Hypothalamus (tissue), 51 donors: ENCODE measurements around the gene MAPK11.
A peak's percentile ranks its signal among the peaks of the same experiment; 100 is the strongest.

Experiments used
- DNase-seq, 51 donors: peaks; one replicate each; lab custom pipeline; 2025; lab: John Stamatoyannopoulos, UW

Gene MAPK11

DNA sequence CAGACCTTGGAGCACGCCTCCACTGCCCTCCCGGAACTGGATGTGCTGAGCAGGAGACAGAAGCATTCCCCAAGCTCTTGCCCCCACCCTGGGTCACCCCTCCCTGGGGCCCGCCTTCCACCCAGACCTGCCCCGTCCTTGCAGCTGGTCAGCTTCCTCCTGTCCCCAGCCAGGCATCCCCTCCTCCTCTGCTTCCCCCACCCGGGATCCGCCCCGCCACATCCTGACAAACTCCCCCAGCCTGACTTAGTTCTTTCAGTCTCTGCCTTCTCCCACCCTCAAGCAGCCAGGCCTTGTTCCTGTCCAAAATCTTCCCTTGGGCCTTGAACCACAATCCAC is 38.4 kb upstream of the MAPK11 start:
- DNase-seq, result peak in 36 of 51 donors; percentile 10 to 72 (median 47)

GRCh38 chr22:50307890-50308596 is 37.9 kb upstream of the MAPK11 start:
- DNase-seq, result peak in 1 of 51 donors; percentile 34

DNA sequence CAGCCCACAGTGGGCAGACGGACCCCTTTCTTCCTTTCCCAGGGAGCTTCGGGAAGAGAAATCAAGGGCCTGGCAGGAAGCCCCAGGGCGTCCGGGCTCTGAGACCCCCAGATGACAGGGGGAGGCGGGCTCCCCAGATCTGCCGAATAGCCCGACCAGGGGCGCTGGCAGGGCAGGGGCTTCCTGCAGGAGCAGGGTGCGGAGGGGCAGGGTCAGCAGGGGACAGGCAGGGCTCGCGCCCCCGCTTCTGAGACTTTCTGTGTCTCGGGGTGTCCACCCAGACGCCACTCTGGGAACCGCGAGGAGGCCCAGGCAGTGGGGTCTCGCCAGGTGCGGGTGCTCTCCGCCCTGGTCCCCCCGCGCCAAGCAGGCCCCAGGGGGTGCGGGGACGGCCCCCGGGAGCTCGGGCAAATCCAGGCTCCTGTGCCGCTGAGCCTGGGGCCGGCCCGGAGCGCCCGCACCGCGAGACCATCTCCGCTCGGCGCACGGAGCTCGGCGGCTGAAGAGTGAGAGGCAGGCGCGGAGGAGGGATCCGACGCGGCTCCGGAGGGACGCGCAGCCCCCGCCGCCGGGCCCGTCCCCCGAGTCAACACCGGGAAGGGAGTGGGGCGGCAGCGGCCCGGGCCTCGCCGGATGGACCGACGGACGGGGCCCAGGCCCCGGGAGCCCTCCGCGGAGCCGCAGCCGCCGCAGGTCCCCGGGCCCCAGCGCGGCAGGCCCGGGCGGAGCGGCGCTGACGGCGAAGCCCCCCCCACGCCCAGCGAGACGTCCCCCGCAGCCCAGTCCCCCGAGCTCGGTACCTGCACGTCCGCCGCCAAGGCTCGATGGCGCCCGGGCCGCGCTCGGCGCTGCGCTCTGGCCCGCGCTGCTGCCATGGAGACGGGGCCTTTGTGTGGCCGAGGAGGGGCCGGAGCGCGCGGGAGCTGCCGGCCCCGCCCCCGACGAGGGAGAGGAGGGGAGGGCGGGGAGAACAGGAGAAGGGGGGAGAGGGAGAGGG is 36.9 kb upstream of the MAPK11 start, which contains the start of gene PLXNB2:
TSS of gene PLXNB2 (minus strand) at position 894 of the 997 bp plus-strand sequence. CDS start 17,062 bp downstream, outside the sequence.
- peak in 47 of 51 donors; percentile 12 to 85 (median 64) for DNase-seq

DNA sequence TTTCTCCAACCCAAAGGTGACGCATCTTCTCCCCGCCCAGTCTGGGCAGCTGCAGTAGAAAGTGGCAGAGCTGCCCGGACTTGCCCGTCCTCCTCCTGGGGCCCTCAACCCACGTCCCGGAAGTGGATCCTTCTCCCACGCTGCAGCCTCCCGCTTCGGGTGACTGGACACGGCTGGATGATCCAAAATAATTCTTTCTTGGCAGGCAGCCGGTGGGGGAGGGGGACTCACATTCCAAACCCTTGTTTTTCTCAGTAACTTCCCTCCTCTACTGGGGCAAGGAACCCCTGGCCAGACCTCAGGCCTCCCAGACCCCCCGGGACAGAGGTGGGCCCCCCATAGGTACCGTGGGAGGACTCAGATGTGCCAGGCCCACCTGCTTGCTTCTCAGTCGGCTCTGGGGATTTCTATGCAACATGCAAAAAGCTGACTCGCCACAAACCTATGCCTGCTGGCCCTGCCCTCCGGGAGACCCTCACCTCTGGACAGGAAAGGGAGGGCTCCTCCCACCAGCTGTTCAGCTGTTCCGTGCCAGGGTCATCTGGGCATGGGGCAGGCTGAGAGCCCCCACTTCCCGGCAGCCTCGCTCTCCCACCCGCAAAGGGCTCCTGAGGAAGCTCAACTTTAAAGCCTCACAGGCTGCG is 35.9 kb upstream of the MAPK11 start:
- DNase-seq, result peak in 39 of 51 donors; percentile 15 to 83 (median 53)

GRCh38 chr22:50305393-50305922 is 35.3 kb upstream of the MAPK11 start:
- no peak for DNase-seq

DNA sequence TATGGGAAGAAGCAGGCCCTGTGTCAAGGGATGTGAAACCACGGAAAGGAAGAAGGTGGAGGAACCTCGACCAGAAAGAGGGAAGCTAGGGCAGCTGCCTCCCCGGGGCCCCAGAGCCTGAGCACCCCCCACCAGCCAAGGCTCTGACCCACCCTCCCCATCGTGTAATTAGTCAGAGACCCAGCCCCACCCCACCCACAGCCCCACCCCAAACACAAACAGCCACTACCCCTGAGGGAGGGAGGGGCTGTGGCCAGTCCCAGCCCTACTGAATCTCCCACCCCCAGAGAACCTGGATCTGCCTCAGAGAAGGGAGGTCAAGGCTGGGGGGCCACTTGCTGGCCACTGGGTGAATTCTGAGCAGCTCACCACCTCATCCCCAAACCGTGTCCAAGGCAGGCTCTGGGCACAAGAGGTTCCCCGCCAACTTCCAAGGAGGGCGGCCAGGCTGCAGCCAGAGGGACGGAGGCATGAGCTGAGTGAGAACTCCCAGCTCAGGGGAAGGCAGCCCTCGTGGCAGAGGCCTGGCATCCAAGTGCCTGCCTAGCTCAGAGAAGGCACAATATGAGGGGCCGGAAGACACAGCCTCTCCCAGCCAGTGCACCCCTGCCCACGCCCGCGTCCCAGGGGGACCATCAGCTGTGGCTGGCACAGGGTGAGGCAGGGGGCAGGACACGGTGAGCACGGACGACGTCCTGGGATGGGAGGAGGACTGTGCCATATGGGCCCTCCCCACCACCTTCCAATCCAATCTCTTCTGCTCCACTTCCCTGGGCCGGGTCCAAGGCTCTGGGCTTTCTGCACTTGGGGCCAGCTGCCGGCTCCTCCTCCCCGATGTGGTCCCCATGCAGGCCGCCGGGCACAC is 34.6 kb upstream of the MAPK11 start:
- DNase-seq, result peak in 31 of 51 donors; percentile 18 to 81 (median 58)

- peak in 20 of 51 donors; percentile 21 to 60 (median 48) for DNase-seq
Observed at GRCh38 chr22:50303848-50304527, 33.8 kb upstream of the MAPK11 start.

DNA sequence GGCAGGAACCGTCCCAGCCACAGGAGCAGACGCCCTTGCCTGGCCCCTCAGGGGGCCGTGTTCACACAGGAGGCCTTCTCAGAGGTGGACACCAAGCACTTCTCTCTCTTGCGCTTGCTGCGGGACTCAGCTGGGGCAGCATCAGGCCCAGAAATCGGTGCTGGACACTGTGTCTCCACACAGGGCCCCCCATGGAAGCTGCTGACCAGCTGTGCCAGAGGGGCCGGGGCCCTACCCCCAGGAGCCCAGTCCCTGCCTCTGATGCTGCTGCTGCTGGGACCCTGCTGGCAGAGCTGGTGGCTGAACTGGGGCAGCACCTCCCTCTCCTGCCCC is 33.3 kb upstream of the MAPK11 start:
- peak in 10 of 51 donors; percentile 14 to 63 (median 32) for DNase-seq

DNA sequence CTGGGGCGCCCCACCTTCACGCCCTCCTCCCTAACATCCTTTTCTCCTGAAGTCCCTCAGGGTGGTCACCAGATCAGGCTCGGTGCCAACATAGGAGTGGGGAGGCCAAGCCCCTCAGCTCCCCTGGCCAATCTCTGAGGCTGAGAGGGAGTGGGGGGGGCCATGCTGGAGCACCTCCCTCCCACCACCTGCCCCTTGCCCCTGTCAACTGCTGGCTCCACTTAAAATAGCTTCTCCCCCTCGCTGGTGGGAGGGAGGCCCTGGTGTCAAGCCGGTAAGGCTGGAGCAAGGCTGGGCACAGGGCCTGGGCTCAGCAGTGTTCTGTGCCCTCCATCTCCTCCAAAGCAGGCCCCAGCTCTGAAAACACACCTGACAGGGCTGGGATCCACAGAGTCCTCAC is 32.4 kb upstream of the MAPK11 start:
- DNase-seq, result no peak

DNA sequence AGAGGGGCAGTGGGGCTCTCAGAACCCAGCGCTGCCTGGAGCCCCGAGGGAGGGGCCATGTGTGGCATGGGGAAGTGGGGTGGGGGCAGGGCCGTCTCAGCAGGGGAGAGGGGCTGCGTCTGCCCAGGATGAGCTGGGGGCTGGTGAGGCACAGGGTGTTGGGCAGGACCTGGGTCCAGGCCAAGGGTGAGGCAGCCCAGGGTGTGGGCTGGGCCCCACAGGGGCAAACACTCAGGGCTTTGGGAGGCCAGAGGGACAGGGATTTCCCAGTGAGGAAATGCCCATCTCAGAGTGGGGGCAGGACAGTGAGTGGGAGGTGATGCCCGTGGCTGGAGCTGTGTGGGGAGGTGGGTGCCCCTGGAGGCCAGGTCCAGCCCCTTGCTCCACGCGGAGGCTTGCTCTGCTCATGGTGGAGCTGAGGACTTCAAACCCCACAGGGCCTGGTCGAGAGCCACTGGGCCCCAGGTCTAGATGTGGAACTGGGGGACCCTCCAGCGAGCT is 31.9 kb upstream of the MAPK11 start:
- peak in 1 of 51 donors; percentile 30 for DNase-seq

DNA sequence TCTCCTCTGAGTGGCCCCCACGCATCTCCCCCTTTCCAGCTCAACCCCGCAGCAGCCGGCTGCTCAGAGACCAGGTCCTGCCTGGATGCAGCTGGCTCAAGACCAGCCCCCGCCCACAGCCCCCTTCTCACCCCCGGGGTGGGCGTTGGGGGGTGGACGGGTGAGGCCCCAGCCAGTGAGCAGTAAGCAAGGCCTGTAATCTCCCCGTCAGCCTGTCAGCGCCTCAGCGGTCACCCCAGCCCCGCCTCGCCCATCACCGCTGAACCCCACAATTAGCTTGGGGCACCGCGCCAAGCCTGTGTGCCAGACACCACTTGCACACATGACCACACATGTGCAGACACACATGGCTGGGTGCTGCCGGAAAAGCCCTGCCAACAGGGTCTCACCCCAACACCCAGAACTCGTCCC is 31.4 kb upstream of the MAPK11 start:
- peak in 1 of 51 donors; percentile 13 for DNase-seq

GRCh38 chr22:50300620-50301257 is 30.6 kb upstream of the MAPK11 start:
- DNase-seq, result no peak

DNA sequence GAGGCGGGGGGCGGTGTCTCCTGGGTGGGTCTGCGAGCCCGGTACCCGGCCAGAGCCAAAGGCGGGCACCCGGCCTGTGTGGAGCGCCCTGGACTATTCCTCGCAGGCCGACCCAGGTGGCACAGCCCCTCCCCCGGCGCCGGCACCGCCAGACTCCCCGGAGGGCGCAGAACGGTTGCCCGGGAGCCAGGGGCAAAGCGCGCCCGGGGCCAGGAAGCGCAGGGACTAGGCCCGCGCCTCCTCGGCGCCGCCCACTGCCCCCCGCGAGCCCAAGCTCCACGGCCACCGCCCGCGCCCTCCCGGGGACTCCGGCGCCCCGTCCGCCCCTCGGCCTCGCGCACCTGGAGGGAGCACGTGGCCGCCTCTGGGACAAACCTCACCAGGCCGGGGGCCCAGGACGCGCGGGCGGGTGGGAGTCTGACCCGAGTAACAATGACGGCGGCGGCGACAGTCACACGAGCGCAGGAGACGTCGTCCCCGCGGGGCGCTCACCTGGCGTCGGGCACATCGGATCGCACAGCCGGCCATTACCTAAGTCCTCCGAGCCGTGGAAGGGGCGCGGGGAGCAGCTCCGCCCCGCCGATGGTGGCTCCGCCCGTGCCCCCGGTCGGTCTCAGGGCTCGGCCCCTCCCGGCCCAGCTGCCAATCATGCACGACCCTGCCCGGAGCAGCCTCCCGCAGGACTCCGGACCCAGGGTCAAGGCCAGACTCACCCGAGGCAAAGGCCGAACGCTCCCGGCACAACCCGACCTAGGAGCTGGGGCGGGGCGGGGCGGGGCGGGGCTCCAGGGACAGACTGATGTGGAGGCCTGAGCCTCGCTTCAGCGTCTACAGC is 29.8 kb upstream of the MAPK11 start:
- peak in 2 of 51 donors; percentile 5 to 16 for DNase-seq

DNA sequence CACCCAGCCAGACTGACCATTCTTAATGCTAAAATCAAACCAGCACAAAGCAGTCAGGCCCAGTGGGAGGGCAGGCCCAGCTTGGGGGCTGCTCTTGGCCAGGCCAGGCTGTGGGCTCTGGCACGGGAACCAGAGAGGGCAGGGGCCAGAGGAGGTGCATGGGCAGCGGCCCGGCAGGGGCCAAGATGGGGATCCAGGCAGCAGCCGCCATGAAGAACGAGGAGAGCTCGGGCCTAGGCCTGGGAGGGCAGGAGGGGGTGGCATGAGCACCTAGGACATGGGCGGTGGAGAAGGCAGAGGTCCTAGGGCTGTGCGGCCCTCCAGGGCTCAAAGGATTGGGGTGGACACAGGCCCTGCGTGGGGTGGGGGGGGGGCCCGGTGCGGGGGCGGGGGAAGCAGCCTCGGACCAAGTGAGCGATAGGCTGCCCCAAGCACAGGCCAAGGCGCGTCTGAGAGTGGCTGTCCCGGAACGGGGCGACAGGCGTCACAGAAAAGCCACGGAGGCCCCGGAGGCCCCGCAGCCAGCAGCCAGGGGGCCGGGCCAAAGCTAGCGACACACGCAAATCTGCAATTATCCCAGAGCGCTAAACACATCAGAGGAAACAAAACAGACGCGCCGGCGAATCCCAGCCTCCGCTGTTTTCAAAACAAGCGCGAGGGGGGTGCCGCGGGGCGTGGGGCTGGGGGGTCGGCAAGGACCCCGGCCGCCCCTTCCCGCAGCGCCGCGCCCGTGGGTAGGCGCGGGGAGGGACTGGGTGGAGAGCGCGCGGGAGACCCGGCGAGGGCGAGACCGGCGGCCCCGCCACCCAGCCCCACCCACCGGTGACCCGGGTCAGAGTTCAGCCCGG is 29.0 kb upstream of the MAPK11 start:
- DNase-seq, result peak in 9 of 51 donors; percentile 19 to 39 (median 25)

GRCh38 chr22:50298266-50298637 is 28.1 kb upstream of the MAPK11 start:
- DNase-seq, result no peak

DNA sequence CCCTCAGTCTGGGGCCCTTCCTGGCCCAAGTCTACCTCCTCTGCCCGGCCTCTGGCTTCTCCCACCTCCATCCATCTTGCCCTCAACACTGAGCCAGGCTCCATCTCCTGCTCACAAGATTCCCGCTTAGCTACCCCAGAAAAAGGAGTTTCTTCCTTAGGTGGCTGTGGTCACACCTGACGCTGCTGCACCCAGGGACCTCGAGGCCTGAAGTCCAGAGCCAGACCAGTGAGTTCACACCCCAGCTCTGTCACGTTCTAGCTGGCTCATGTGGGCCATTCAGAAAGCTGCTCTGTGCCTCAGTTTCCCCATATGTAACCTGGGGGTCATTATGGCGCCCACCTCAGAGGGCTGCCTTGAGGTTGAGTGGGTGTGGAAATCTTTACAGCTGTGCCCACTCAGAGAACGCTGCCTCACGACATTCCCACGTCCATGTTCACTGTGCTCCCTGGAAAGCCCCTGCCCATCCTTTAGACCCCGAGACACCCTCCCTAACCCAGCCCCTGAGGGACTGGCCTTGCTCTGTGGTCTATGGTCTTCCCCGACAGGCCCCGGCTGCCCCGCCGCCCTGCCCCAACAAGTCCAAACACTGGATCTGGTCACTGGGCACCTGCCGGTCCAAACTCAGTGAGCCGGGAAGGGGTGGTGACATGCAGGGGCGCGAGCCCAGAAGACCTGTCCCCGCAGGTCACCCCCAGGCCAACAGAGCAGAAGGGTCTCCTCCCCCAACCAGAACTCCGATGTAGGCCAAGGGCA is 27.5 kb upstream of the MAPK11 start:
- no peak for DNase-seq
